Naive thymus-derived CD8-positive, alpha-beta T cell (primary cell): ENCODE data around the gene PRMT3. TPM values are rescaled to one million over a fixed set of nuclear protein-coding genes. Genes with fewer than 3 reads are reported as not detected.
"Not testable (repeated sequence)": the region's sequence is repeated elsewhere in the genome, so short reads cannot be mapped to it uniquely, and the experiment has no call there.

Experiments used
- ATAC-seq, 2 donors: fragments of 150-1000 bp; cut with Tn5 transposase in 1 of 2; sonication (Bioruptor Pico), chemical (Tn5 transposase) in 1 of 2; 1 replicate in 1 of 2; 2 replicates in 1 of 2; pipeline ENCODE4 v1.10.0; 2021; ENCODE audit warnings: mild to moderate bottlenecking in 2 of 2, moderate library complexity in 2 of 2
- POLR2A ChIA-PET: fragments of 350-600 bp; sonication (Branson Sonifier 250); formaldehyde crosslinking; loops from one replicate; lab custom pipeline; 2021; ENCODE audit warnings: antibody characterized with exemption; lab: Charles Lee
- DNase-seq, 10 donors: peaks; one replicate each; pipeline versions ENCODE4 v3.0.0 to v3.0.0-alpha.2; 2020 to 2022
- H3K27ac Mint-ChIP-seq, 10 donors: one replicate each; pipeline ENCODE4 v1.8.0; 2020 to 2022; ENCODE audit warnings: mild to moderate bottlenecking in 10 of 10, mixed read lengths in 10 of 10, moderate library complexity in 4 of 10, inconsistent platforms in 1 of 10
- H3K27me3 Mint-ChIP-seq, 5 donors: one replicate each; pipeline ENCODE4 v1.8.0; 2021 to 2022; ENCODE audit warnings: mixed read lengths in 5 of 5
- H3K36me3 Mint-ChIP-seq, 3 donors: one replicate each; pipeline ENCODE4 v1.8.0; 2020 to 2022; ENCODE audit warnings: mixed read lengths in 3 of 3, mild to moderate bottlenecking in 2 of 3, inconsistent platforms in 1 of 3
- H3K4me1 Mint-ChIP-seq, 4 donors: one replicate each; pipeline ENCODE4 v1.8.0; 2021 to 2022; ENCODE audit warnings: mixed read lengths in 4 of 4
- H3K4me3 Mint-ChIP-seq, 10 donors: one replicate each; pipeline ENCODE4 v1.8.0; 2020 to 2022; ENCODE audit warnings: mild to moderate bottlenecking in 10 of 10, mixed read lengths in 10 of 10, moderate library complexity in 6 of 10, inconsistent platforms in 1 of 10
- H3K9me3 Mint-ChIP-seq, 9 donors: one replicate each; pipeline ENCODE4 v1.8.0; 2020 to 2022; ENCODE audit warnings: mixed read lengths in 9 of 9, mild to moderate bottlenecking in 3 of 9, inconsistent platforms in 1 of 9, moderate library complexity in 1 of 9
- polyA plus RNA-seq, 3 donors: library from polyadenylated mRNA; unstranded; fragments of 300-500 nt; fragmentation: Illumina TruSeq; gene quantifications; one replicate each; pipeline ENCODE4 v1.2.3, GENCODE V29; 2021
- total RNA-seq, 8 experiments: library from RNA in 2 of 8; stranded (reverse) in 2 of 8; gene quantifications; one replicate each; pipeline ENCODE4 v1.2.3 and lab custom pipeline; 2021 to 2026

Gene PRMT3
- total and polyA plus RNA-seq, 5 experiments from 2014 or later, result 6.5 to 19.1 (median 8.7) TPM

GRCh38 chr11:20385996-20386395 lies 1.5 kb upstream of the PRMT3 start:
- peak overlapping the region; percentile 38 to 99 (median 97) for H3K4me3 Mint-ChIP-seq
- not testable (repeated sequence) for DNase-seq, ATAC-seq, H3K27me3 Mint-ChIP-seq, H3K9me3 Mint-ChIP-seq
- peaks cover 15 to 34% (median 28%) of the 10 kb centered on the region in 4 donors for H3K4me1 Mint-ChIP-seq
- POLR2A ChIA-PET, result interaction anchor here (1.4 to 1.9 kb wide), 2 partner anchors 12 to 22 kb away, joined by 3 to 12 read pairs; partner anchors contain the start of gene HTATIP2
- H3K27ac Mint-ChIP-seq, result peak overlapping the region; percentile 45 to 100 (median 98)
- H3K36me3 Mint-ChIP-seq, result peaks cover 0 to 18% (median 5%) of the 10 kb centered on the region in 3 donors

- Mint-ChIP-seq H3K27ac (peak overlapping the region; percentile 86 to 100 (median 98)), H3K9me3 (no peaks in the 10 kb centered on the region), H3K4me1 (peaks cover 15 to 39% (median 28%) of the 10 kb centered on the region in 4 donors), H3K4me3 (peak overlapping the region; percentile 93 to 99 (median 97)), H3K27me3 (no peaks in the 10 kb centered on the region), H3K36me3 (peaks cover 0 to 25% (median 9%) of the 10 kb centered on the region in 3 donors)
- peak in 2 of 10 donors; percentile 32 to 65 for DNase-seq
- POLR2A ChIA-PET, result interaction anchor here (0.8 to 1.1 kb wide), 2 partner anchors 9 to 25 kb away, joined by 3 to 6 read pairs; partner anchors contain the start of gene HTATIP2
- peak; percentile 2 to 12 for ATAC-seq
Measured at GRCh38 chr11:20388096-20389055, 860 bp downstream of the PRMT3 start.

- ATAC-seq (peak; percentile 75 to 83), DNase-seq (peak in 4 of 10 donors; percentile 4 to 48 (median 34))
- H3K4me1 Mint-ChIP-seq, result peaks cover 5 to 22% (median 9%) of the 10 kb centered on the region in 4 donors
- POLR2A ChIA-PET, result interaction anchor here (1.4 kb wide), 1 partner anchor 9 kb away, joined by 6 read pairs; the partner anchor contains the start of gene PRMT3
- peaks cover 0 to 73% (median 13%) of the 10 kb centered on the region in 3 donors for H3K36me3 Mint-ChIP-seq
- no peak overlapping the region for H3K27ac Mint-ChIP-seq
- no peak overlapping the region for H3K4me3 Mint-ChIP-seq
- H3K27me3 Mint-ChIP-seq, result no peaks in the 10 kb centered on the region
- H3K9me3 Mint-ChIP-seq, result no peaks in the 10 kb centered on the region
Measured at GRCh38 chr11:20397281-20397680, 9.8 kb downstream of the PRMT3 start.

- no peak for ATAC-seq
- Mint-ChIP-seq H3K9me3 (no peaks in the 10 kb centered on the region), H3K27ac (no peak overlapping the region), H3K27me3 (no peaks in the 10 kb centered on the region), H3K36me3 (peaks cover 0 to 74% (median 22%) of the 10 kb centered on the region in 3 donors), H3K4me1 (peaks cover 5 to 22% (median 7%) of the 10 kb centered on the region in 4 donors), H3K4me3 (no peak overlapping the region)
- POLR2A ChIA-PET, result no interaction called here
- DNase-seq, result no peak
Measured at GRCh38 chr11:20399498-20399897, 12.0 kb downstream of the PRMT3 start.

GRCh38 chr11:20403059-20403458 lies 15.5 kb downstream of the PRMT3 start:
- peaks cover 0 to 11% (median 0%) of the 10 kb centered on the region in 4 donors for H3K4me1 Mint-ChIP-seq
- no peaks in the 10 kb centered on the region for H3K27me3 Mint-ChIP-seq
- POLR2A ChIA-PET, result no interaction called here
- peaks cover 0 to 72% (median 28%) of the 10 kb centered on the region in 3 donors for H3K36me3 Mint-ChIP-seq
- ATAC-seq, result no peak
- DNase-seq, result no peak
- H3K27ac Mint-ChIP-seq, result no peak overlapping the region
- H3K4me3 Mint-ChIP-seq, result no peak overlapping the region
- no peaks in the 10 kb centered on the region for H3K9me3 Mint-ChIP-seq

GRCh38 chr11:20406484-20406883 lies 19.0 kb downstream of the PRMT3 start:
- H3K27ac Mint-ChIP-seq, result no peak overlapping the region
- H3K27me3 Mint-ChIP-seq, result no peaks in the 10 kb centered on the region
- H3K36me3 Mint-ChIP-seq, result peaks cover 4 to 69% (median 27%) of the 10 kb centered on the region in 3 donors
- DNase-seq (no peak), ATAC-seq (no peak)
- POLR2A ChIA-PET, result no interaction called here
- no peak overlapping the region for H3K4me3 Mint-ChIP-seq
- no peaks in the 10 kb centered on the region for H3K9me3 Mint-ChIP-seq
- H3K4me1 Mint-ChIP-seq, result peaks cover 0 to 2% (median 0%) of the 10 kb centered on the region in 4 donors

- DNase-seq (no peak), ATAC-seq (no peak)
- no peaks in the 10 kb centered on the region for H3K27me3 Mint-ChIP-seq
- POLR2A ChIA-PET, result no interaction called here
- no peak overlapping the region for H3K27ac Mint-ChIP-seq
- H3K9me3 Mint-ChIP-seq, result no peaks in the 10 kb centered on the region
- peaks cover 0 to 2% (median 0%) of the 10 kb centered on the region in 4 donors for H3K4me1 Mint-ChIP-seq
- H3K36me3 Mint-ChIP-seq, result peaks cover 4 to 67% (median 32%) of the 10 kb centered on the region in 3 donors
- no peak overlapping the region for H3K4me3 Mint-ChIP-seq
Measured at GRCh38 chr11:20407344-20407743, 19.8 kb downstream of the PRMT3 start.

GRCh38 chr11:20415432-20415831 lies 27.9 kb downstream of the PRMT3 start:
- H3K4me3 Mint-ChIP-seq, result no peak overlapping the region

GRCh38 chr11:20417771-20418170 lies 30.3 kb downstream of the PRMT3 start:
- no peaks in the 10 kb centered on the region for H3K27me3 Mint-ChIP-seq
- POLR2A ChIA-PET, result no interaction called here
- DNase-seq, result no peak
- no peak overlapping the region for H3K4me3 Mint-ChIP-seq
- peaks cover 8 to 89% (median 33%) of the 10 kb centered on the region in 3 donors for H3K36me3 Mint-ChIP-seq
- H3K4me1 Mint-ChIP-seq, result peaks cover 0 to 8% (median 5%) of the 10 kb centered on the region in 4 donors
- no peak overlapping the region for H3K27ac Mint-ChIP-seq
- no peak for ATAC-seq
- H3K9me3 Mint-ChIP-seq, result no peaks in the 10 kb centered on the region

More at GRCh38 chr11:20415432-20415831, 27.9 kb downstream of the PRMT3 start:
- Mint-ChIP-seq H3K27me3 (no peaks in the 10 kb centered on the region), H3K36me3 (peaks cover 12 to 90% (median 33%) of the 10 kb centered on the region in 3 donors), H3K9me3 (no peaks in the 10 kb centered on the region), H3K27ac (no peak overlapping the region), H3K4me1 (peaks cover 0 to 8% (median 5%) of the 10 kb centered on the region in 4 donors)
- ATAC-seq (no peak), DNase-seq (no peak)
- POLR2A ChIA-PET, result no interaction called here

GRCh38 chr11:20421946-20422345 lies 34.4 kb downstream of the PRMT3 start:
- H3K27me3 Mint-ChIP-seq, result no peaks in the 10 kb centered on the region
- no peaks in the 10 kb centered on the region for H3K9me3 Mint-ChIP-seq
- no peak overlapping the region for H3K4me3 Mint-ChIP-seq

GRCh38 chr11:20429216-20429615 lies 41.7 kb downstream of the PRMT3 start:
- no peak overlapping the region for H3K4me3 Mint-ChIP-seq
- H3K4me1 Mint-ChIP-seq, result peaks cover 3 to 18% (median 4%) of the 10 kb centered on the region in 4 donors
- peak overlapping the region in 6 of 10 donors; percentile 16 to 80 (median 54) for H3K27ac Mint-ChIP-seq
- ATAC-seq (no peak), DNase-seq (no peak)
- H3K27me3 Mint-ChIP-seq, result no peaks in the 10 kb centered on the region
- POLR2A ChIA-PET, result no interaction called here
- no peaks in the 10 kb centered on the region for H3K9me3 Mint-ChIP-seq
- H3K36me3 Mint-ChIP-seq, result peaks cover 0 to 60% (median 13%) of the 10 kb centered on the region in 3 donors

More at GRCh38 chr11:20421946-20422345, 34.4 kb downstream of the PRMT3 start:
- Mint-ChIP-seq H3K4me1 (peaks cover 0 to 8% (median 2%) of the 10 kb centered on the region in 4 donors), H3K36me3 (peaks cover 0 to 80% (median 23%) of the 10 kb centered on the region in 3 donors), H3K27ac (no peak overlapping the region)
- POLR2A ChIA-PET, result no interaction called here
- DNase-seq (no peak), ATAC-seq (no peak)

GRCh38 chr11:20438637-20439036 lies 51.1 kb downstream of the PRMT3 start:
- ATAC-seq (no peak), DNase-seq (no peak)
- H3K36me3 Mint-ChIP-seq, result peaks cover 7 to 59% (median 22%) of the 10 kb centered on the region in 3 donors
- POLR2A ChIA-PET, result interaction anchor here (0.5 kb wide), 1 partner anchor 87 kb away, joined by 3 read pairs; no protein-coding TSS in a partner anchor
- H3K27me3 Mint-ChIP-seq, result no peaks in the 10 kb centered on the region
- peaks cover 5 to 22% (median 14%) of the 10 kb centered on the region in 4 donors for H3K4me1 Mint-ChIP-seq
- H3K4me3 Mint-ChIP-seq, result no peak overlapping the region
- no peaks in the 10 kb centered on the region for H3K9me3 Mint-ChIP-seq
- no peak overlapping the region for H3K27ac Mint-ChIP-seq
